T-helper 2 cell treated with Interferon-gamma antibody and Interleukin-4, amounts not matched to agents 100 ng/mL and 5 ng/mL, for 36 hours (primary cell): ENCODE results near the gene INSRR. TPM values are rescaled to one million over a fixed set of nuclear protein-coding genes. Genes with fewer than 3 reads are reported as not detected.

Source experiments
- intact Hi-C: fragments of 100-400 bp; cut with micrococcal nuclease; formaldehyde crosslinking; loops from one replicate; pipeline ENCODE4 v1.15.1; 2023
- total RNA-seq: library from RNA; stranded (reverse); gene quantifications from 2 replicates; pipeline ENCODE4 v1.2.3, GENCODE V29; 2022

The INSRR gene
- 0.14 TPM in 1 of 2 replicates, not detected in the other for total RNA-seq

DNA sequence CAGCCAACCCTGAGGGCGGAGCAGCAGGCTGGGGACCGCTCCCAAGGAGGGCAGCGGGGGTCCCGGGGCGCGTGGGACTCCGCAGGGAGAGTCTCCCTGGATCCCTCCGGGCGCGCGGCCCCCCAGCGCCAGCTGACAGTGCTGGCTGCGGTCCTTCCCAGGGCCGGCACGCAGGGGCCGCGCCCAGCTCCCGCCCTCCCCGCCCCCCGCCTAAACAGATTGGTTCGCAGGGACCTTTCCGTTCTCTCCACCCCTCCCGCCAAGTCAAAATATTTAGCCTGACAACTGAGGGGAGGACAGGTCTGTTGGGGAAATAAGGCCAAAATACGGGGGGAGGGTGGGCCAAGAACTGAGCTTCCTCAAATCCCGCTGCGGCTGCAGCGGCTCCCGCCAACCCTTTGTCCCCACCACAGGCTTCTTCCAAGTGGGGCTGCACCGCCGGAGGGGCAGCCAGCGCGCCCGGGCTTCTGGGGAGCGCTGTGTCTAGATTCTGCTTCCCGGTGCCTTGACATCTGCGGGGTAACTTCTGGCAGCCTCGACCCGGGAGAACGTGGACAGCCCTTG is at the start of gene INSRR:
Gene INSRR (minus strand): TSS at position 159 of the 564 bp plus-strand sequence. CDS start 496 bp downstream, outside the sequence.
- intact Hi-C loops, result no loop called here

DNA sequence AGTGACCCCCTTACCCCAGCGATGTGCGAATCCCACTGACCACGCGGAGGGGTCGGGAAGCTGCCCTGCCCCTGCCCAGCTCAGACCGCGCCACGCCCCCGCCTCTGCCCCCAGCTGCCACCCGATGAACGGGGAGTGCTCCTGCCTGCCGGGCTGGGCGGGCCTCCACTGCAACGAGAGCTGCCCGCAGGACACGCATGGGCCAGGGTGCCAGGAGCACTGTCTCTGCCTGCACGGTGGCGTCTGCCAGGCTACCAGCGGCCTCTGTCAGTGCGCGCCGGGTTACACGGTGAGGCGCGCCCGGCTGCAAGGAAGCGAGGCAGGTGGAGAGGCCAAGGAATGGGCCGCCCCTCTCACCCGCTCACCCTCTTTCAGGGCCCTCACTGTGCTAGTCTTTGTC is 49.6 kb upstream of the INSRR start:
- intact Hi-C loops, result no loop called here

DNA sequence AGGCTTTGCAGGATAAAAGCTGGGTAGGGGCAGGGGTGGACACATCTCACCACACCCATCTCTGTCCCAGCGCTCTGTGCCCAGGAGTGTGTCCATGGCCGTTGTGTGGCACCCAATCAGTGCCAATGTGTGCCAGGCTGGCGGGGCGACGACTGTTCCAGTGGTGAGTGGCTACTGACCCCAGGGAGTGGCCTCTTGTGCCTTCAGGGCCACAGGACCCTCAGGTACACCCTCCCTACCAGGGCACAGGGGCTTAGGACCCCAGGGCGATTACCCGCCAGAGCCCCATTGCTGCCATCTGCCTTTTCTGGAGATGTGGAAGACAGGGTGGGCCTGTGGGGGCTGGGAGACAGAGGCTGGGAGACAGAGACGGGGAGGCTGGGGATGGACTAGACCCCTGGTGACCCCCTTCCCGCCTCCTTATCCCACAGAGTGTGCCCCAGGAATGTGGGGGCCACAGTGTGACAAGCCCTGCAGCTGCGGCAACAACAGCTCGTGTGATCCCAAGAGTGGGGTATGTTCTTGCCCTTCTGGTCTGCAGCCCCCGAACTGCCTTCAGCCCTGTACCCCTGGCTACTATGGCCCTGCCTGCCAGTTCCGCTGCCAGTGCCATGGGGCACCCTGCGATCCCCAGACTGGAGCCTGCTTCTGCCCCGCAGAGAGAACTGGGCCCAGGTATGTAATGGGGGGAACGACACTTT is 47.4 kb upstream of the INSRR start:
- intact Hi-C loops, result no loop called here

DNA sequence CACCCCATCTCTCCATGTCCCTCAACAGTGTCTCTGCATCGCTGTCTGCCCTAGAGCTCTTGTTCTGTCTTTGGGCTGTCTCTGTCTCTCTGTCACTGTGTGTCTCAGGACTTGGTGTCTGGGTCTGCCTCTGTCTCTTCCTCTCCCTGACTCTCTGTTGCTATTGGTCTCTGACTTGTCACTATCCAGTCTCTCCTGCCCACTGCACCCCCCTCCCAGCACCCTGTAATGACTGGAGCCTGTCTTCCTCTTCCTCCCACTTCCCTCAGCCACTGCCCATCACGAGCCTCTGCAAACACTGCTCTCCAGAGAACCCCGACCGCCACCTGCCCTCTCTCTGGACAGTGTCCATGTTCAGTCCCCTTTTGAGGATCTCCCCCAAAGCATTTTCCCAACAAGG is 46.7 kb upstream of the INSRR start:
- intact Hi-C loops, result no loop called here

DNA sequence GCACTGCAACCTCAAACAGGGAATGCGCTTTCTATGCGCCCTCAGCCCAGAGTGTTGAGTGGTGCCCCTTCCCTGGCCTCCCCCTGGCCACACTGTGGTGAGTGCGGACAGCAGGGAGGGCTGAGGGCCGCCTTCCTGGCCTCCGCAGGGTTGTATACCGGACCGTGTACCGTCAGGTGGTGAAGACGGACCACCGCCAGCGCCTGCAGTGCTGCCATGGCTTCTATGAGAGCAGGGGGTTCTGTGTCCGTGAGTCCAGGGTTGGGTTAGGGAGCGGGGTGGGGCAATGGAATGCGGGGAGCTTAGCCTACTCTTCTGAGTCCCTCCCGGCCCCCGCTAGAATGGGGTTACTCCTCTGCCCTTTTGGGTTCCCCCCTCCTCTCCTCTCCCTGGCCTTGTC is 46.3 kb upstream of the INSRR start:
- intact Hi-C loops, result no loop called here

DNA sequence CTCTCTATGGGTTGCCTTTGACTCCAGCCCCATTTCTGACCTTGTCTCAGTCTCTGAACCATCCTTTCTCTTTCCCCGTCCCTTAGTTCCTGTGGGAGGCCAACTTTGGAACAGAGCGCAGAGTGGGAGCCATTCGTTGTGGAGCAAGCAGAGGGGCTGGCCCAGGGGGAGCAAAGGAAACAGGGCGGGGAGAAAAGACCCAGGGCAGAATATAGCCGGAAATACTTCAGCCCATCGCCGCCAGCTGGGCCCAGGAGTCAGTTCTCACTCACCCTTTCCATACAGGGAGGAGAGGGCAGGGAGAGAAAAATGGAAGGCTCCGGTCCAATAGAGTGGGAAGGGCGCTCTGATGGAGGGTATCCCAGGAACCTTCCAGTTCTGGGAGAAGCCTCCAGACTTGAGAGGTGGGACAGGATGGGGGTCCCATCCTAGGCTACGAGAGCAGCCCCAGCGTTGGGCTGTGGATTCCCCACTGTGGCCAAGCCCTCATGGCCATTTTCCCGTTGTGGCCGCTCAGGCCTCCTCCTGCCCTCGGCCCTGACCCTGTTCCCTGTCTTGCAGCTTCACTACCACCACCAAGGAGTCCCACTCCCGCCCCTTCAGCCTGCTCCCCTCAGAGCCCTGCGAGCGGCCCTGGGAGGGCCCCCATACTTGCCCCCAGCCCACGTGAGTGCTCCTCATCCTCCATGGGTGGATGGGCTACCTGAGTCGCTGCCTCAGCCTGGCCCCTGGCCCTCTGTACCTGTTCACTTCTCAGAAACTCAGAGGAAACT is 45.5 kb upstream of the INSRR start:
- intact Hi-C loops, result no loop called here

DNA sequence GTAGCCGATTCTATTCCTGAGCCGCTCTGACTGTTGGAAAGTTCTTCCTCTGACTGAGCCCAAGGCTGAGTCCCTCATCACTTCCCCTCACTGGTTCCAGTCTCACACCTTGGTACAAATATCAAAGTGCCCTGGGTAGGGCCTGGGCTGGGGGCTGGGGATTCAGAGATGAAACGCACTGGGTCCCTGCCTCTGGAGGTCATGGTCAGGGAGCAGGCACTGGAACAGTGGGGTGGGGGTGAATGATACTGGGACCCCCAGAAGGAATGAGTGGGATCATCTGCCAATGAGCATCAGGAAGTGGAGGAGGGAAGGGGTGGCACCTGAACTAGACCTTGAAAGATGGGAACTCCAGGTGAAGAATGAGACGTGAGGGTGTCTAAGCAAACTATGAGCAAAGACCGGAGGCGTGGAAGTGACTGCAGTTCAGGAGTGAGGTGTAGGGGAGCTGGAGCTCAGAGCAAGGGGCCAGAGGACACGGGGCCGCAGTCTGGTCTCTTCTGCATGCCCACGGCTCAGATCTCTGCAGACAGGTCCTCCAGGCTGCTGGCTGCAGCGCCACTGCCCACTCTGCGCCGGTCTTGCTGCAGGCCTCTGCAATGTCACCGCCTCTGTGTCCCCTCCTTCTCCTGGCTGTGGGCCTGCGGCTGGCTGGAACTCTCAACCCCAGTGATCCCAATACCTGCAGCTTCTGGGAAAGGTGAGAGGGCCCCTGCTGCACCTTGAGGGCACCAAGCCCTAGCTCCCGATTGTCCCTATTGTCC is 44.6 kb upstream of the INSRR start:
- intact Hi-C loops, result no loop called here

DNA sequence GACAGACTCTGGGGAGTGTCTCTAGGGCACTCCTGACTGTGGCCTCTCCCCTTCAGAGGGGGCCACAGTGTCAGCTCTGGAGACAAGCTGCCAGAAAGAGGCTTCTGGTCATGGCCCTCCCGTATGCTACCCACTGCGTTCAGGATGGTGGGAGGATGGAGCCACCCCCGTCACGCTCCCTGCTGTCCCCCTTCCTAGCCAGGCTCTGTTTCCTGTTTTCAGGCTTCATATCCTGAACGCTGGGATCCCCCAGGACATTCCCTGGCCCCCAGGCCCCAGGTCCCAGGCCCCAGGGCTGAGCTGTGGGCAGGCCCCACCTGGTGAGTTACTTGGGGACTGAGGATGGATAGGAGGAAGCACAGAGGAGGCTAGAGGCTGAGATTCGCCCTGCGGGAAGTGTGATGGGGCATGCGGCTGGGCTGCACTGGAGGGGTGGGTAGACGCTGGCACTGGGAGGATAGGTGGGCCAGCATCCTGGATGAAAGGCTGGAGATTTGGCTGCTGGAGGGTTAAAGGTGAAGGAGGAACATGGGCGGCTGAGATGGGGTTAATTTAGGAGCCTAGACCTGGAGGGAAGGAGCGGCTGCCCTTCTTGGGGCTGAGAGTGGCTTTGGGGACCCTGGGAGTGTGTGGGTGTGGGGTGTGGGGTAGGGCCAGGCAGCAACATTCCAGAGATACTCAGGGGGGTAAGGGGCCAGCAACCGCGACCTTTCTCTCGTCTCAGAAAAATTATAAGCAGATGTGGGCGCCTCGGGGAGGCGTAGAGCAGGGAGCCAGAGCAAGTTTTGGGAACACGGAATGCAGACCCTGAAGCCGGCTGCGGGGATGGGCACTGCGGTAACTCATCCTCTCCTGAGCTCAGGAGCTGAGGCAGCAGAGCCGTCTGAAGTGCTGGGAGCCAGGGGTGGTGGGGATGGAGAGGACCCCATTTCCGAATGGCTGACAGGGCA is 43.3 kb upstream of the INSRR start:
- intact Hi-C loops, result no loop called here

DNA sequence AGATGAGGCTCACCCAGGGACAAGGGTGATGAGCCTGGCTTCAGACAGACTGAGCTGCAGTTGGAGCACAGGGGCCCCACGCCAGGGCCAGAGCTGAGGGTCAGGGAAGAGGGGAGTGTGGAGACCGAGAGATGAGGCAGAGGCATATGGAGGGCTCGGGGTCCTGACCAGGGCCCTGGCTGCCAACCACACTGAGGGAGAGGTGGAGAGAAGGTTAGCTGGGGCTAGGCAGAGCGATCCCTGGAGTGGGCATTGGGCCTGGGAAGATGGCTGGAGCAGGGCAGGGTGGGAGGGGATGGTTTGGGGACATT is 42.6 kb upstream of the INSRR start:
- intact Hi-C loops, result no loop called here

DNA sequence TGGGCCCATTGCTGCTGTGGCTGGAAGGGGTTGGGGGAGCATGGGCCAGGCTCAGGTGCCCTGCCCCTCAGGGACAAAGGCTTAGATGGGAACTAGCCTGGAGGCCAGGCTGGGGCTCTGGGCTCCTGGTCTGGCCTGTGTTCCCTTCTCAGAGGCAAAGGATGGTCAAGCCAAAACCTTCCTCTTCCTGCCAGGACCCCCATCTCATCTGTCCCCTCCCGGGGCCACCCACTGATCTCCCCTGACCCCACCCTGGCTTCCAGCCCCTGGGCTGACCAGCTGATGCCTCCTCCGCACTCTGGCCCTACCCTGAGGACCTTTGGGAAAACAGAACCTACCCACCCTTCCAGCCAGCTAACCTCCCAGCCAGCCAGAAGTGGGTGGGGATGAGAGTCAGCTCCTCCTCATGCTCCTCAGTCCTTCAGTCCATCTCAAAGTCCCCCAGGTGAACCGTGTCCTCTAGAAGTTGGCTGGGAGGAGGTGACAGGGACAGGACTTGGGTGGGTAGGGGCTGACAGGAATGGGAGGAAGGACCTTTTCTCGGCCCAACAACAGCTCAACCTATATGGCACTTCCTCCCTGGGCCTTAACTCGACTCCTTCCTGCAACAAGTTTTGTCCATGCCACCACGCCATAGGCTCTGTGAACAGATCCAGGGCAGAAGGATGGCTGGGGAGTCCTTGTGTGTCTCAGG is 42.1 kb upstream of the INSRR start:
- intact Hi-C loops, result no loop called here

DNA sequence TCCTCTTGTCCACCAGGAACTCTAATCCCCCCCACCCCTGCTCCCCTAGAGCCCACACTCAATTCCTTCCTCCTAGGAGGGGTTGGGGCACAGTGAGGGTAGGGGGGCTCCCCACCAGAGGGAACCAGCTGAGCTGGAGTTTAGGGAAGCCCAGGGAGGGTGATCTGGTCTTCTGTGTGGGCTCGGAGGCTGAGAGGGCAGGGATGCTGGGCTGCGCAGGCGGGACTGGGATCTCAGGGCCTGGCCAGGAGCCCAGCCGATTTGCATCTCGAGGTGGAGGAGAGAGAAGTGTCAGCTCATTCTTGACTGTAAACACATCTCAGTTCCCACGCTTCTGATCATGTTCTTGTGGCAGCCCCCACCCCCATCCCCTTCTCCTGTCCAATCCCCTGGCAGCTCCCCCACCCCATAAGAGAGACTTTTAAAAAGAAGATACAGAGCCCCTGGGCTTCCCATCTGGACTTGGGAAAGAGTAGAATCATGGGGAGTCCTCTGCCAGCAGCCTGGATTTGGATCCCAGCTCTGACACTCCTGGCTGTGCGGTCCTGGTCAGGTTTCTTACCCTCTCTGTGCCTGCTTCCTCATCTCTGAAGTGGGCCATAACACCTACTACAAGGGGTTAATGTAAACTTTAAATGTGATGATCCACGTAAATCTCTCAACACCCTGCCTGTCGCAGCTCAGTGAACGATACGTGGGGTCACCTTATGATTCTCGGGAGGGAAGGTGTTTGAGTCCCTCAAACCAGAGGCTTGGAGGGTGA is 41.2 kb upstream of the INSRR start:
- intact Hi-C loops, result loop anchor here (10.0 kb wide), 2 partner anchors 175 to 215 kb away; no protein-coding TSS in a partner anchor

DNA sequence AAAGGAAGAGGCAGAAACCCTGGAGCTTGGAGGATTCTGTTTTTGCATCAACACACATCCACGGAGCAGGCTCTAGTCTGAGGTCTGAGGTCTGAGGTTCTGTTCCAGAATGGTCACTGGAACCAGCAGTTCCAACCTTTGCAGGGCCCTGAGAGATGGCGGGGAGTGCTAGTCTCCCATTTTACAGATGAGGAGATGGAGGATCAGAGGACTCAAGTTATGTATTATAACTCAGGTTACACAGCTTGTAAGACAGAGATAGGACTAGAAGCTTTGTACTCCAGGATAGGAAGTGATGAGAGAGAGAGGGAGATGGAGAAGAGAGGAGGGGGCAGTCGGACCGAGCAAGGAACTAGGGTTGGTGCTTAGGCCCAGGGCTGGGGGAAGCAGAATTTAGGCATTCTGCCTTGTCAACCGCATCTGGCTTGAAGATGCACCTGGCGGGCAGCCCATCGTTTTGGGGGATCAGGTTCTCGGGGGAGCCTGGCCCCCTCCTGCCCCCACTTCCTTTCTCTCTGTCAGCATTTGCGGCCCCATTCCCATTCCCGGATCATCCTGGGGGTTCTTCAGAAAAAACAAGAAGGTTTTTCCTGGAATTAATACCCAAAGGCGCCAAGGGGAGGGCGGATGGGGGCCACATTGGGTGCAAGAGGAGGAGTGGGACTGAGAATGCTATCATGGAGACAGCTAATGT is 40.2 kb upstream of the INSRR start:
- intact Hi-C loops, result loop anchor here (10.0 kb wide), 2 partner anchors 176 to 214 kb away; no protein-coding TSS in a partner anchor

DNA sequence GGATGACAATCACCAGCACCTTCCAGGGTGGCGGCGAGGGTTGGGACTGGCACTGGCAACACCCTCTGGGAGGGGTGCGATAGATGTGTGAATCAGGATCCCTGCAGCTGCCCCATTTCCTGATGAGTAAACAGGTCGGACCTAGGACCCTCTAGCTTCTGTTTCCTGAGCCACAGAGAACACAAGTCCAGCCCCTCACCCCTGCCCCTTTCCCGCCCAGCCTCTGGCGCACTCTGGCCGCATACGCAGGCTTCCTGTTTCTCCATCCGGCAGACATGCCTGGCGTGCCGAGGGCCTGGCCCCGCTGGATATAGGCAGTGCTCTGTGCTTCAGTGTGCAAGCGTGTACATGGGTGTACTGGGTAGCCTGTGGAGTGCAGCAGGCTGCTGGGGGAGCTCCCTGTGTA is 39.2 kb upstream of the INSRR start:
- intact Hi-C loops, result loop anchor here (10.0 kb wide), 2 partner anchors 177 to 213 kb away; no protein-coding TSS in a partner anchor

DNA sequence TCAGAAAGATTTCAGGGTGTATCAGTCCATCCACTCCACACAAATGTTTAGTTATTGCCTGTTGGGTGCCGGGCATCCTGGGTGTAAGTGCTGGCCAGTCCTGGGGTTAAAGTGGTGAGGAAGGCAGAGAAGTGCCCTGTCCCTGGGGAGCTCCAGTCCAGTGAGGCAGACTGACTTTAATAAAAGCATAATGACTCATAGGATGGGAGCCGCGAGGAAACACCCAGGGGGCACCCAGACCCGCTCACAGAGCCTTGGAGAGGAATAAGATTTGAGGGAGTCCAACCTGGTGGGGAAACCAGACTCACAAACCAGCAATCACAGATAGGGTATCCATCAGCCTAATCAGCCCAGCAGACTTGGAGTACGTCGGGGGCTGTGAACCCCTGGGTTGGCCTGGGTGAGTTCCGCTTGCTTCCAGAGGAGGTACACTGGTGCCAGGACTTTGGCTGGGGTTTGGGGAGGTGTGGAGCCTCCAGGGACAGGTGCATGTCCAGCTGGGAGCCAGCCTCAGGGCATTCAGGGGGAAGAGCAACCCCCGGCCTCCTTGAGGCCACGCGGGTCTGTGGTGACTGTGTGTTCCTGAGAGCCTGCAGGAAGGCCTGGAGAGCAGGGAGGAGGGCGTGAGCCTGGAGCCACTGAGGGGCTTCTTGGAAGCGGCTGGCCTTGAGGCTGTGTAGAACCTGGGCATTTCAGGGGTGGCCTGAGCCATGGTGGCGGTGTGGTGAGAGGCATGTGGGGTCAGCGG is 38.3 kb upstream of the INSRR start:
- intact Hi-C loops, result loop anchor here (10.0 kb wide), 2 partner anchors 178 to 212 kb away; no protein-coding TSS in a partner anchor

DNA sequence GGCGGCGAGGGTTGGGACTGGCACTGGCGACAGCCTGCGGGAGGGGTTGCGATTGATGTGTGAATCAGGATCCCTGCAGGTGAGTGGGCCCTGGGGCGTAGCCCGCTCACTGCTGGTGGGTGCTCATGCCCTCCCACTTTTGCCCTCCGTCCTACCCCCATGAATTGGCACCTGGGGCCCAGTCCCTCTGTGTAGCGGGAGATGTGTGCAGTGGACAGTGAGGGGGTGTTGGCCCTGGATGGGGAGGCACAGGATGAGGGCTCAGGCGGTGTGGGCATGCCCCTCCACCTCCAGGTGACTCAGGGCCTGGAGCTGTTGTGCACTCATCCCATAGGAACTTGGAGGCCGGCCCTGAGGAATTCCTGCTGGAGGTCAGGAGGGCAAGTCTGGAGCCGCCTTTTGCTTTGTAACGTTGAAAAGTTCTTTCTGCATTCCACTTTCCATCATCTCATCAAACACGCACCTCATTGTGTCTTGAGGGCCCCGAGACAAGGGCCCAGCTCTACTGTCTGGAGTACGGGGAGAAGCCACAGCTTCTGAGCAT is 37.6 kb upstream of the INSRR start:
- intact Hi-C loops, result loop anchor here (10.0 kb wide), 2 partner anchors 178 to 212 kb away; no protein-coding TSS in a partner anchor

DNA sequence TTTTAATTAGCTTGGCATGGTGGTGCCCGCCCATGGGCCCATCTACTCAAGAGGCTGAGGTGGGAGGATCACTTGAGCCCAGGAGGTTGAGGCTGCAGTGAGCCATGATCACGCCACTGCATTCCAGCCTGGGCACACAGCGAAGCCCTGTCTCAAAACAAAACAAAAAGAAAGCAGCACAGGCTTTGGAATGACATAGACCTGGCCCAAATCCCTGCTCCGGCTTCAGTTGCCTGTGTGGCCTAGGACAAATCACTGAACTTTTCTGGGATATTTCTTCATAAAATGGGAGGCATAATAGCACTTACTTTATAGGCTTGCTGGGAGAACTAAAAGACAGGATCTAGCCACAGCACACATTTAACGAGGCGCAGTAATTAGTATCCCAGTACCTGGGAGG is 37.0 kb upstream of the INSRR start:
- intact Hi-C loops, result loop anchor here (10.0 kb wide), 2 partner anchors 179 to 211 kb away; no protein-coding TSS in a partner anchor

DNA sequence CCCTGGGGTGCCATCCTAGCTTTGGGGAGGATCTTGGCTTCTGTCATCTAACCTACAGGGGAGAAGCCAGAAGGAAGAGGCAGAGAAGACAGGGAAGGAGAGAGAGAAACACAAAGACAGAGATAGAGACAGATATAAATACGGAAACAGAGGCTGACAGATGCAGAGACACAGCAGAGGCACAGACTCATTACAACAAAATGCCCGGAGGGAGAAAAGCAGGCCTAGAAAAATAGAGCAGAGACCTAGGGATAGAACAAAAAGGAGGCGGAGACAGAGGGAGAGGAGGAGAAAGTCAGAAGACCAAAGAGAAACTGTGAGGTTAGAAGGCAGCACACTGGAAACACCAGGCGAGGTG is 36.5 kb upstream of the INSRR start:
- intact Hi-C loops, result loop anchor here (10.0 kb wide), 2 partner anchors 179 to 211 kb away; no protein-coding TSS in a partner anchor
